Neural progenitor cell (in vitro differentiated cells): ENCODE measurements around the gene MTREX. TPM values are rescaled to one million over a fixed set of nuclear protein-coding genes. Genes with fewer than 3 reads are reported as not detected.

Source experiments
- DNase-seq: peaks from one replicate; pipeline ENCODE4 v3.0.0-alpha.2; 2016; ENCODE audit warnings: low spot score
- H2AFZ ChIP-seq: fragments of 200-600 bp; sonication (generic); replicated peaks from 2 replicates; pipeline ENCODE4 v1.6.1; 2016; ENCODE audit warnings: antibody characterized with exemption
- H3F3A ChIP-seq: fragments of 200-600 bp; sonication (generic); 2 replicates; pipeline ENCODE4 v1.6.1; 2016; ENCODE audit warnings: antibody characterized with exemption, low read depth
- H3K27ac ChIP-seq: fragments of 200-600 bp; sonication (generic); 2 replicates; pipeline ENCODE4 v1.5.1; 2016; ENCODE audit warnings: mild to moderate bottlenecking
- H3K27me3 ChIP-seq: fragments of 200-600 bp; sonication (generic); 2 replicates; pipeline ENCODE4 v1.6.1; 2016; ENCODE audit warnings: mild to moderate bottlenecking, moderate library complexity
- H3K36me3 ChIP-seq: fragments of 200-600 bp; sonication (generic); 2 replicates; pipeline ENCODE4 v1.5.1; 2016
- H3K4me1 ChIP-seq: fragments of 200-600 bp; sonication (generic); 2 replicates; pipeline ENCODE4 v1.6.1; 2016; ENCODE audit warnings: mixed run types
- H3K4me2 ChIP-seq: fragments of 200-600 bp; sonication (generic); 2 replicates; pipeline ENCODE4 v1.6.1; 2016
- H3K4me3 ChIP-seq: fragments of 200-600 bp; sonication (generic); 2 replicates; pipeline ENCODE4 v1.5.1; 2016
- H3K79me2 ChIP-seq: fragments of 200-600 bp; sonication (generic); 2 replicates; pipeline ENCODE4 v1.6.1; 2016; ENCODE audit warnings: low read depth
- H3K9ac ChIP-seq: fragments of 200-600 bp; sonication (generic); 2 replicates; pipeline ENCODE4 v1.6.1; 2016
- H3K9me3 ChIP-seq: fragments of 200-600 bp; sonication (generic); 2 replicates; pipeline ENCODE4 v1.5.1; 2016; ENCODE audit warnings: low read depth
- H4K20me1 ChIP-seq: fragments of 200-600 bp; sonication (generic); 2 replicates; pipeline ENCODE4 v1.6.1; 2016; ENCODE audit warnings: low read depth
- H3K27ac Mint-ChIP-seq: 3 replicates; pipeline ENCODE4 v1.8.0; 2021; ENCODE audit warnings: mixed read lengths
- H3K27me3 Mint-ChIP-seq: 2 replicates; pipeline ENCODE4 v1.8.0; 2022; ENCODE audit warnings: low read depth, mild to moderate bottlenecking, inconsistent platforms, moderate library complexity, mixed read lengths; ENCODE audit not compliant: insufficient read depth
- H3K36me3 Mint-ChIP-seq: 3 replicates; pipeline ENCODE4 v1.8.0; 2021; ENCODE audit warnings: mixed read lengths
- H3K4me1 Mint-ChIP-seq: 3 replicates; pipeline ENCODE4 v1.8.0; 2021; ENCODE audit warnings: mixed read lengths
- H3K4me3 Mint-ChIP-seq: 3 replicates; pipeline ENCODE4 v1.8.0; 2021; ENCODE audit warnings: mild to moderate bottlenecking, moderate library complexity, mixed read lengths
- H3K9me3 Mint-ChIP-seq: 3 replicates; pipeline ENCODE4 v1.8.0; 2020; ENCODE audit warnings: mixed read lengths
- EZH2 ChIP-seq: fragments of 200-600 bp; sonication (generic); IDR thresholded peaks from 2 replicates; pipeline ENCODE4 v1.6.1; 2017; ENCODE audit warnings: antibody characterized with exemption, mild to moderate bottlenecking, moderate library complexity
- EZH2phosphoT487 ChIP-seq: fragments of 200-600 bp; sonication (generic); IDR thresholded peaks from 2 replicates; pipeline ENCODE4 v1.6.1; 2017; ENCODE audit warnings: antibody characterized with exemption
- total RNA-seq: library from RNA; depleted of rRNA; stranded (reverse); fragments of >200 nt; gene quantifications from 2 replicates; pipeline ENCODE4 v1.2.3, GENCODE V29; 2015; ENCODE audit warnings: low replicate concordance
- TF ChIP-seq, protein P1 (sequence below): fragments of 200-600 bp; sonication (generic); IDR thresholded peaks from 2 replicates; pipeline ENCODE4 v1.5.1; 2017; ENCODE audit warnings: antibody characterized with exemption, mild to moderate bottlenecking

Gene MTREX
- total RNA-seq, 1 donor from 2014 or later = 198 TPM

DNA sequence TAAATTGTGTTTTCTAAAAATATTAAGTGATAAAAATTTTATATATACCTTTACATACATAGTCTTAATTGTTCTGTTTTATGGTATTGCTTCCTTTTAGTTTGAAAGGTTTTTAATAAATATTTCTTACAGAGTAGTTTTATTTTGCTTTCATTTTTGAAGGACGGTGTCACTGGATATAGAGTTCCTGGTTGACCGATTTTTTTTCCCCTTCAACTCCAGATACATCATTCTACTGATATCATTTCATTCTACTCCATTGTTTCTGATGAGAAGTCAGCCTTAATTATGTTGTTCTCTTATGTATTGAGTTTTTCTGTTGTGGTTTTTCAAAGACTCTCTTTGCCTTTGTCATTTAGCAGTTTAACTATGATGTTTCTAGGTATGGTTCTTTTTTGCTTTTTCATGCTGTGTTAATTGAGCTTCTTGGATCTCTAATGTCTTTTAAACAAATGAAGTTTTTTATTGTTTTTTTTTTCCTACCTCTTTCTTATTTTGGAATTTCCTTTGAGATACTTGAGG lies 30.4 kb downstream of the MTREX start:
- peaks cover 11% of the 10 kb centered on the region for H3K36me3 ChIP-seq
- peaks cover 19% of the 10 kb centered on the region for H3K36me3 Mint-ChIP-seq
- no peak for DNase-seq
- H3K4me3 ChIP-seq = no peak overlapping the region
- H3K27ac Mint-ChIP-seq = no peak overlapping the region
- TF ChIP-seq, protein P1, sequence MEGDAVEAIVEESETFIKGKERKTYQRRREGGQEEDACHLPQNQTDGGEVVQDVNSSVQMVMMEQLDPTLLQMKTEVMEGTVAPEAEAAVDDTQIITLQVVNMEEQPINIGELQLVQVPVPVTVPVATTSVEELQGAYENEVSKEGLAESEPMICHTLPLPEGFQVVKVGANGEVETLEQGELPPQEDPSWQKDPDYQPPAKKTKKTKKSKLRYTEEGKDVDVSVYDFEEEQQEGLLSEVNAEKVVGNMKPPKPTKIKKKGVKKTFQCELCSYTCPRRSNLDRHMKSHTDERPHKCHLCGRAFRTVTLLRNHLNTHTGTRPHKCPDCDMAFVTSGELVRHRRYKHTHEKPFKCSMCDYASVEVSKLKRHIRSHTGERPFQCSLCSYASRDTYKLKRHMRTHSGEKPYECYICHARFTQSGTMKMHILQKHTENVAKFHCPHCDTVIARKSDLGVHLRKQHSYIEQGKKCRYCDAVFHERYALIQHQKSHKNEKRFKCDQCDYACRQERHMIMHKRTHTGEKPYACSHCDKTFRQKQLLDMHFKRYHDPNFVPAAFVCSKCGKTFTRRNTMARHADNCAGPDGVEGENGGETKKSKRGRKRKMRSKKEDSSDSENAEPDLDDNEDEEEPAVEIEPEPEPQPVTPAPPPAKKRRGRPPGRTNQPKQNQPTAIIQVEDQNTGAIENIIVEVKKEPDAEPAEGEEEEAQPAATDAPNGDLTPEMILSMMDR = no peak
- no peak for TF ChIP-seq EZH2
- no peak for TF ChIP-seq EZH2phosphoT487
- no peak overlapping the region for H3K27ac ChIP-seq
- no peaks in the 10 kb centered on the region for H3K27me3 ChIP-seq
- H3K79me2 ChIP-seq = peaks cover 65% of the 10 kb centered on the region
- no peak overlapping the region for H3K4me3 Mint-ChIP-seq
- no peaks in the 10 kb centered on the region for H3K4me1 ChIP-seq
- no peak overlapping the region for H2AFZ ChIP-seq
- H4K20me1 ChIP-seq = no peaks in the 10 kb centered on the region
- H3K4me2 ChIP-seq = no peak overlapping the region
- no peaks in the 10 kb centered on the region for H3K9me3 ChIP-seq
- H3K9me3 Mint-ChIP-seq = no peaks in the 10 kb centered on the region
- H3F3A ChIP-seq = peaks cover 6% of the 10 kb centered on the region
- H3K4me1 Mint-ChIP-seq = no peaks in the 10 kb centered on the region
- H3K9ac ChIP-seq = no peak overlapping the region
- no peaks in the 10 kb centered on the region for H3K27me3 Mint-ChIP-seq

DNA sequence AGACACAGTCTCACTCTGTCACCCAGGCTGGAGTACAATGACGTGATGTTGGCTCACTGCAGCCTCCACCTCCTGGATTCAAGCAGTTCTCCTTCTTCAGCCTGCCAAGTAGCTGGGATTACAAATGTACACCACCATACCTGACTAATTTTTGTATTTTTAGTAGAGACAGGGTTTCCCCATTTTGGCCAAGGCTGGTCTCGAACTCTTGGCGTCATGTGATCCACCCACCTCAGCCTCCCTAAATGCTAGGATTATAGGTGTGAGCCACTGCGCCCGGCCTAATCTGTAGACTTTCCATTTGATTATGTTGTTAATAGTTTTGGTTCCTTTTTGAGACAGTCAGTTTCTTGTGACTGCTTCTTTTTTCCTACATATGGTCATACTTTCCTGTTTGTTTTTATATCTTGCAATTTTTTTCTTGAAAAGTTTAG lies 31.0 kb downstream of the MTREX start:
- H3K36me3 Mint-ChIP-seq = peaks cover 14% of the 10 kb centered on the region
- peaks cover 8% of the 10 kb centered on the region for H3K36me3 ChIP-seq
- H3K4me1 ChIP-seq = no peaks in the 10 kb centered on the region

DNA sequence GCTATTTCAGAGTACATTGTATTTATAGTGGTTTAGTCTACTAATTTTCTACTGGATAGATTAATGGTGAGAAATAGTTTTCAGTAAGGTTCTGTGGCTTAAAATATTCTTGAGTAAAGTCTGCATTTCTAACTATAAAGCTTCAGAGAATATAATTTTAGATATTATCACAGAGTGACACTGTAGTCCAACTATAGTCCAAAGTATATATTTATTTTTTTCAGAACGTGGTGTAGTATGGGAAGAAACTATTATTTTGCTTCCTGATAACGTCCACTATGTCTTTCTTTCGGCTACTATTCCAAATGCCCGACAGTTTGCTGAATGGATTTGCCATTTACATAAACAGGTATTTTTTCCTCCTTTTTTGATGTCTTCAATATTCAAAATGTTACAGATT lies 35.3 kb downstream of the MTREX start:
- Histone ChIP-seq H3K4me3 (no peak overlapping the region), H3K9me3 (no peaks in the 10 kb centered on the region), H3K9ac (no peak overlapping the region), H3K36me3 (peaks cover 27% of the 10 kb centered on the region), H2AFZ (no peak overlapping the region), H3F3A (peaks cover 17% of the 10 kb centered on the region), H4K20me1 (no peaks in the 10 kb centered on the region), H3K4me1 (no peaks in the 10 kb centered on the region), H3K4me2 (no peak overlapping the region), H3K27ac (no peak overlapping the region), H3K79me2 (peaks cover 20% of the 10 kb centered on the region), H3K27me3 (no peaks in the 10 kb centered on the region)
- no peak for DNase-seq
- Mint-ChIP-seq H3K27ac (no peak overlapping the region), H3K36me3 (peaks cover 26% of the 10 kb centered on the region), H3K4me1 (no peaks in the 10 kb centered on the region), H3K9me3 (no peaks in the 10 kb centered on the region), H3K27me3 (no peaks in the 10 kb centered on the region), H3K4me3 (no peak overlapping the region)
- TF ChIP-seq, protein P1 = no peak
- TF ChIP-seq EZH2phosphoT487 = no peak
- TF ChIP-seq EZH2 = no peak

More for the DNA sequence above, 31.0 kb downstream of the MTREX start:
- TF ChIP-seq EZH2phosphoT487 (no peak), EZH2 (no peak)
- TF ChIP-seq, protein P1 = no peak
- Histone ChIP-seq H3K4me3 (no peak overlapping the region), H3K79me2 (peaks cover 63% of the 10 kb centered on the region), H4K20me1 (no peaks in the 10 kb centered on the region), H3K9me3 (no peaks in the 10 kb centered on the region), H3F3A (peaks cover 13% of the 10 kb centered on the region), H3K27me3 (no peaks in the 10 kb centered on the region), H2AFZ (no peak overlapping the region), H3K9ac (no peak overlapping the region), H3K27ac (no peak overlapping the region), H3K4me2 (no peak overlapping the region)
- no peak for DNase-seq
- no peak overlapping the region for H3K27ac Mint-ChIP-seq
- H3K27me3 Mint-ChIP-seq = no peaks in the 10 kb centered on the region
- no peaks in the 10 kb centered on the region for H3K9me3 Mint-ChIP-seq
- H3K4me3 Mint-ChIP-seq = no peak overlapping the region
- H3K4me1 Mint-ChIP-seq = no peaks in the 10 kb centered on the region
